Endodermal cell (in vitro differentiated cells): ENCODE results near the gene ECHS1. TPM values are rescaled to one million over a fixed set of nuclear protein-coding genes. Genes with fewer than 3 reads are reported as not detected.

Experiments used
- DNase-seq: peaks from one replicate; pipeline ENCODE4 v3.0.0-alpha.2; 2017
- H3K27ac ChIP-seq: 2 replicates; pipeline ENCODE4 v1.5.1; 2013; ENCODE audit warnings: mild to moderate bottlenecking, low read depth, low read length, moderate library complexity
- H3K27me3 ChIP-seq: 2 replicates; pipeline ENCODE4 v1.6.1; 2013; ENCODE audit warnings: mild to moderate bottlenecking, low read length, moderate library complexity; ENCODE audit not compliant: insufficient read depth, control insufficient read depth, poor library complexity, severe bottlenecking
- H3K36me3 ChIP-seq: 2 replicates; pipeline ENCODE4 v1.7.0; 2013; ENCODE audit warnings: mild to moderate bottlenecking, low read length, moderate library complexity; ENCODE audit not compliant: control insufficient read depth, insufficient read depth
- H3K4me1 ChIP-seq: one replicate; pipeline ENCODE4 v1.7.0; 2013; ENCODE audit warnings: low read length; ENCODE audit not compliant: control insufficient read depth, insufficient read depth
- H3K4me3 ChIP-seq: 2 replicates; pipeline ENCODE4 v1.5.1; 2013; ENCODE audit warnings: mild to moderate bottlenecking, low read length, moderate library complexity
- H3K9ac ChIP-seq: 2 replicates; pipeline ENCODE4 v1.6.1; 2013; ENCODE audit warnings: mild to moderate bottlenecking, low read length, moderate library complexity; ENCODE audit not compliant: poor library complexity, severe bottlenecking; ENCODE audit errors: extremely low read depth
- H3K9me3 ChIP-seq: 2 replicates; pipeline ENCODE4 v1.6.1; 2013; ENCODE audit warnings: mild to moderate bottlenecking, low read length, moderate library complexity; ENCODE audit not compliant: control insufficient read depth
- H3K27ac Mint-ChIP-seq: 2 replicates; pipeline ENCODE4 v1.8.0; 2020; ENCODE audit warnings: mixed read lengths
- H3K27me3 Mint-ChIP-seq: 2 replicates; pipeline ENCODE4 v1.8.0; 2021; ENCODE audit warnings: mild to moderate bottlenecking, mixed read lengths; ENCODE audit not compliant: insufficient read depth
- H3K36me3 Mint-ChIP-seq: 2 replicates; pipeline ENCODE4 v1.8.0; 2020; ENCODE audit warnings: low read depth, mixed read lengths
- H3K4me1 Mint-ChIP-seq: 2 replicates; pipeline ENCODE4 v1.8.0; 2020; ENCODE audit warnings: mixed read lengths
- H3K4me3 Mint-ChIP-seq: 2 replicates; pipeline ENCODE4 v1.8.0; 2020; ENCODE audit warnings: mild to moderate bottlenecking, moderate library complexity, mixed read lengths
- H3K9me3 Mint-ChIP-seq: 2 replicates; pipeline ENCODE4 v1.8.0; 2020; ENCODE audit warnings: mild to moderate bottlenecking, mixed read lengths
- CTCF ChIP-seq: fragments of 200-600 bp; sonication (generic); conservative IDR thresholded peaks from 2 replicates; pipeline ENCODE4 v1.5.0; 2021; ENCODE audit warnings: antibody characterized with exemption, mild to moderate bottlenecking
- WGBS, 2 experiments: methylation state at CpG; one replicate each; pipeline versions ENCODE4 v1.1.5 to v1.1.7; 2013; ENCODE audit warnings: missing lambda C conversion rate in 2 of 2, mixed read lengths in 1 of 2; ENCODE audit not compliant: insufficient coverage in 1 of 2, insufficient read length in 1 of 2; 5-methylcytosine and 5-hydroxymethylcytosine counted together
- total RNA-seq, 2 donors: library from RNA; stranded (reverse); fragmentation: NEBNext Ultra II Directional in 1 of 2; extraction: Animal tissue kit (Norgen Biotek cat#: 25700) in 1 of 2; gene quantifications; 2 replicates in 1 of 2; 3 replicates in 1 of 2; pipeline ENCODE4 v1.2.1, GENCODE V29; 2021

ECHS1 gene
- total RNA-seq, 2 donors from 2014 or later: 92.3 to 102 TPM

GRCh38 chr10:133328358-133329343, 44.5 kb downstream of the ECHS1 start:
- H3K36me3 Mint-ChIP-seq: no peaks in the 10 kb centered on the region
- H3K36me3 ChIP-seq: no peaks in the 10 kb centered on the region
- H3K9me3 ChIP-seq: no peaks in the 10 kb centered on the region
- H3K4me1 Mint-ChIP-seq: peaks cover 8% of the 10 kb centered on the region
- no peaks in the 10 kb centered on the region for H3K4me1 ChIP-seq
- no peak overlapping the region for H3K4me3 Mint-ChIP-seq
- no peak for DNase-seq
- peaks cover 5% of the 10 kb centered on the region for H3K9me3 Mint-ChIP-seq
- H3K27ac Mint-ChIP-seq: no peak overlapping the region
- H3K27me3 ChIP-seq: peaks cover 85% of the 10 kb centered on the region
- no peak overlapping the region for H3K9ac ChIP-seq
- no peak overlapping the region for H3K4me3 ChIP-seq
- TF ChIP-seq CTCF: no peak
- H3K27me3 Mint-ChIP-seq: peaks cover 88% of the 10 kb centered on the region
- no peak overlapping the region for H3K27ac ChIP-seq
- 89 to 91% methylated on average over 11 to 15 of the region's 15 CpGs for WGBS, 2 experiments

- H3K27ac Mint-ChIP-seq: no peak overlapping the region
- no peaks in the 10 kb centered on the region for H3K36me3 Mint-ChIP-seq
- Histone ChIP-seq H3K36me3 (no peaks in the 10 kb centered on the region), H3K9ac (no peak overlapping the region), H3K27me3 (peaks cover 77% of the 10 kb centered on the region), H3K4me3 (no peak overlapping the region), H3K4me1 (no peaks in the 10 kb centered on the region), H3K9me3 (no peaks in the 10 kb centered on the region), H3K27ac (no peak overlapping the region)
- peak; percentile 58 for DNase-seq
- no peak overlapping the region for H3K4me3 Mint-ChIP-seq
- H3K27me3 Mint-ChIP-seq: peaks cover 83% of the 10 kb centered on the region
- 74 to 85% methylated on average over 6 to 11 of the region's 12 CpGs for WGBS, 2 experiments
- peaks cover 3% of the 10 kb centered on the region for H3K9me3 Mint-ChIP-seq
- TF ChIP-seq CTCF: no peak
- H3K4me1 Mint-ChIP-seq: peaks cover 8% of the 10 kb centered on the region
Observed at GRCh38 chr10:133327651-133328357, 45.4 kb downstream of the ECHS1 start.

GRCh38 chr10:133326745-133327650, 46.2 kb downstream of the ECHS1 start:
- DNase-seq: no peak
- H3K4me3 ChIP-seq: no peak overlapping the region
- H3K9me3 ChIP-seq: no peaks in the 10 kb centered on the region
- no peaks in the 10 kb centered on the region for H3K4me1 ChIP-seq
- Mint-ChIP-seq H3K4me1 (peaks cover 8% of the 10 kb centered on the region), H3K27me3 (peaks cover 81% of the 10 kb centered on the region), H3K27ac (no peak overlapping the region), H3K36me3 (no peaks in the 10 kb centered on the region), H3K9me3 (no peaks in the 10 kb centered on the region), H3K4me3 (peak overlapping the region; percentile 55)
- 83 to 87% methylated on average over 15 to 28 of the region's 28 CpGs for WGBS, 2 experiments
- no peak overlapping the region for H3K9ac ChIP-seq
- no peak overlapping the region for H3K27ac ChIP-seq
- H3K27me3 ChIP-seq: peaks cover 69% of the 10 kb centered on the region
- H3K36me3 ChIP-seq: no peaks in the 10 kb centered on the region
- TF ChIP-seq CTCF: no peak
